IMR-90 (cell line): ENCODE measurements around the gene MTHFD2L. TPM values are rescaled to one million over a fixed set of nuclear protein-coding genes. Genes with fewer than 3 reads are reported as not detected.

Source experiments
- ATAC-seq: fragments of 200-7000 bp; cut with Tn5 transposase; 2 replicates; pipeline ENCODE4 v1.9.1; 2020; ENCODE audit warnings: low read depth, mild to moderate bottlenecking, moderate library complexity
- BruUV-seq: library from RNA; stranded (reverse); fragments of 400-500 nt; replicated peaks from 2 replicates; lab custom pipeline; 2021; lab: Mats Ljungman, UMichigan
- CTCF ChIA-PET: fragments of 300-600 bp; formaldehyde crosslinking; extraction: SDS; loops from one replicate; lab custom pipeline; 2021; ENCODE audit warnings: antibody characterized with exemption; lab: Yijun Ruan, JAX
- POLR2A ChIA-PET: fragments of 300-600 bp; sonication (Branson Sonifier 250); formaldehyde crosslinking; loops from one replicate; lab custom pipeline; 2022; ENCODE audit warnings: antibody characterized with exemption; ENCODE audit not compliant: unreplicated experiment; lab: Charles Lee
- DNase-seq: peaks from one replicate; pipeline ENCODE4 v3.0.0; 2013
- H2AFZ ChIP-seq: replicated peaks from 2 replicates; pipeline ENCODE3; 2013; ENCODE audit warnings: low read length, mild to moderate bottlenecking; ENCODE audit not compliant: poor library complexity
- H2AK5ac ChIP-seq: 2 replicates; pipeline ENCODE4 v1.6.1; 2013; ENCODE audit warnings: low read depth, low read length, inconsistent platforms
- H2AK9ac ChIP-seq: replicated peaks from 2 replicates; pipeline ENCODE3; 2013; ENCODE audit warnings: mild to moderate bottlenecking, low read depth, low read length, moderate library complexity; ENCODE audit not compliant: poor library complexity
- H2BK120ac ChIP-seq: 2 replicates; pipeline ENCODE4 v1.6.1; 2013; ENCODE audit warnings: low read depth, low read length, inconsistent platforms
- H2BK15ac ChIP-seq: 3 replicates; pipeline ENCODE4 v1.6.1; 2013; ENCODE audit warnings: low read depth, low read length, inconsistent platforms
- H2BK20ac ChIP-seq: 2 replicates; pipeline ENCODE4 v1.6.1; 2013; ENCODE audit warnings: low read depth, mild to moderate bottlenecking, inconsistent platforms, low read length, moderate library complexity
- H2BK5ac ChIP-seq: 2 replicates; pipeline ENCODE4 v1.6.1; 2013; ENCODE audit warnings: mild to moderate bottlenecking, low read depth, low read length, inconsistent platforms; ENCODE audit not compliant: poor library complexity, severe bottlenecking
- H3K14ac ChIP-seq: replicated peaks from 2 replicates; pipeline ENCODE4 v1.6.1; 2013; ENCODE audit warnings: low read depth, low read length, inconsistent platforms
- H3K18ac ChIP-seq: 2 replicates; pipeline ENCODE4 v1.6.1; 2013; ENCODE audit warnings: low read depth, low read length, control low read depth
- H3K23ac ChIP-seq: 2 replicates; pipeline ENCODE4 v1.6.1; 2013; ENCODE audit warnings: low read depth, low read length, inconsistent platforms
- H3K27ac ChIP-seq: 2 replicates; pipeline ENCODE4 v1.5.1; 2013; ENCODE audit warnings: mild to moderate bottlenecking, control low read depth, low read length; ENCODE audit not compliant: insufficient read depth
- H3K27me3 ChIP-seq: 2 replicates; pipeline ENCODE4 v1.6.1; 2013; ENCODE audit warnings: low read length; ENCODE audit not compliant: control insufficient read depth, insufficient read depth
- H3K36me3 ChIP-seq: 2 replicates; pipeline ENCODE4 v1.6.1; 2013; ENCODE audit warnings: low read length, mixed read lengths; ENCODE audit not compliant: control insufficient read depth, insufficient read depth
- H3K4ac ChIP-seq: 2 replicates; pipeline ENCODE4 v1.6.1; 2013; ENCODE audit warnings: low read depth, low read length, inconsistent platforms
- H3K4me1 ChIP-seq: 2 replicates; pipeline ENCODE4 v1.6.1; 2013; ENCODE audit warnings: low read length, mixed read lengths; ENCODE audit not compliant: control insufficient read depth, insufficient read depth
- H3K4me2 ChIP-seq: 2 replicates; pipeline ENCODE4 v1.6.1; 2013; ENCODE audit warnings: low read depth, mild to moderate bottlenecking, control low read depth, low read length, moderate library complexity
- H3K4me3 ChIP-seq: 2 replicates; pipeline ENCODE4 v1.5.1; 2013; ENCODE audit warnings: low read depth, mild to moderate bottlenecking, control low read depth, low read length, moderate library complexity; ENCODE audit not compliant: insufficient read depth
- H3K56ac ChIP-seq: 2 replicates; pipeline ENCODE4 v1.6.1; 2013; ENCODE audit warnings: low read length, inconsistent platforms; ENCODE audit not compliant: insufficient read depth; ENCODE audit errors: extremely low read depth
- H3K79me1 ChIP-seq, 2 experiments: 2 replicates each; pipeline ENCODE4 v1.6.1; 2013; ENCODE audit warnings: low read length in 2 of 2, inconsistent platforms in 1 of 2, low read depth in 1 of 2
- H3K9ac ChIP-seq: 2 replicates; pipeline ENCODE4 v1.6.1; 2013; ENCODE audit warnings: low read depth, low read length, control low read depth
- H3K9me1 ChIP-seq: 2 replicates; pipeline ENCODE4 v1.6.1; 2013; ENCODE audit warnings: low read length, inconsistent platforms; ENCODE audit not compliant: insufficient read depth
- H3K9me3 ChIP-seq: 2 replicates; pipeline ENCODE4 v1.6.1; 2013; ENCODE audit warnings: low read length; ENCODE audit not compliant: control insufficient read depth, insufficient read depth
- H4K20me1 ChIP-seq: 2 replicates; pipeline ENCODE4 v1.6.1; 2013; ENCODE audit warnings: low read length, inconsistent platforms; ENCODE audit not compliant: insufficient read depth
- H4K5ac ChIP-seq: 2 replicates; pipeline ENCODE4 v1.6.1; 2013; ENCODE audit warnings: mild to moderate bottlenecking, low read depth, low read length, control low read depth
- H4K8ac ChIP-seq, 2 experiments: 2 replicates each; pipeline ENCODE4 v1.6.1; 2013; ENCODE audit warnings: low read depth in 2 of 2, low read length in 2 of 2, control low read depth in 1 of 2, inconsistent platforms in 1 of 2
- H4K91ac ChIP-seq: 2 replicates; pipeline ENCODE4 v1.6.1; 2013; ENCODE audit warnings: low read depth, low read length, inconsistent platforms; ENCODE audit not compliant: insufficient read depth
- BHLHE40 ChIP-seq: fragments of 150-350 bp; IDR thresholded peaks from 2 replicates; pipeline ENCODE4 v1.6.1; 2016; ENCODE audit warnings: mild to moderate bottlenecking, low read depth, low read length
- CHD1 ChIP-seq: IDR thresholded peaks from 2 replicates; pipeline ENCODE4 v1.6.1; 2012; ENCODE audit warnings: low read depth, low read length, improper control_type of control experiment
- RFX5 ChIP-seq: IDR thresholded peaks from 2 replicates; pipeline ENCODE4 v1.8.0; 2012; ENCODE audit warnings: low read depth, mild to moderate bottlenecking, low read length, moderate library complexity
- SMC3 ChIP-seq: fragments of 150-350 bp; IDR thresholded peaks from 2 replicates; pipeline ENCODE4 v1.6.1; 2016; ENCODE audit warnings: low read depth, mild to moderate bottlenecking, antibody characterized with exemption, low read length, moderate library complexity
- dilution Hi-C: fragments of 300-500 bp; cut with HindIII; formaldehyde crosslinking; loops from one replicate; pipeline ENCODE4 v1.14.3; 2018; ENCODE audit warnings: low sequenced_read_pairs; ENCODE audit not compliant: unreplicated experiment
- in situ Hi-C: fragments of 300-500 bp; cut with MboI; formaldehyde crosslinking; loops from 3 replicates; pipeline ENCODE4 v1.14.3; 2019; ENCODE audit warnings: low sequenced_read_pairs, inconsistent platforms, mixed read lengths
- intact Hi-C: fragments of 100-400 bp; cut with micrococcal nuclease; formaldehyde crosslinking; loops from 2 replicates; pipeline ENCODE4 v1.10.0; 2022
- polyA plus RNA-seq, 3 experiments: library from polyadenylated mRNA; depleted of rRNA; stranded (reverse); fragments of >200 nt; gene quantifications; 2 replicates each; pipeline ENCODE4 v1.2.3, GENCODE V29; 2012; ENCODE audit warnings: low replicate concordance in 1 of 3
- total RNA-seq: library from RNA; depleted of rRNA; stranded (reverse); fragments of >200 nt; gene quantifications from 2 replicates; pipeline ENCODE4 v1.2.3, GENCODE V29; 2012
- TF ChIP-seq, protein P1 (sequence below): fragments of 150-350 bp; IDR thresholded peaks from 2 replicates; pipeline ENCODE4 v1.6.1; 2016; ENCODE audit warnings: low read depth, mild to moderate bottlenecking, low read length, moderate library complexity, borderline replicate concordance

MTHFD2L gene
- total and polyA plus RNA-seq, 2 of the 4 experiments (the other 2 are of a cell fraction) = 2.8 to 4.3 TPM

- no peak overlapping the region for H2AK9ac ChIP-seq
- H4K91ac ChIP-seq = no peak overlapping the region
- in situ Hi-C loops (no loop called here), dilution Hi-C loops (no loop called here), intact Hi-C loops (no loop called here)
- peaks cover 4% of the 10 kb centered on the region for H3K4me1 ChIP-seq
- ChIA-PET CTCF (no interaction called here), POLR2A (no interaction called here)
- no peak for DNase-seq
- no peaks in the 10 kb centered on the region for H3K79me1 ChIP-seq
- H3K56ac ChIP-seq = no peak overlapping the region
- no peaks in the 10 kb centered on the region for H3K27me3 ChIP-seq
- no peak overlapping the region for H3K4me2 ChIP-seq
- H3K18ac ChIP-seq = no peak overlapping the region
- no peak overlapping the region for H3K9ac ChIP-seq
- no peak for ATAC-seq
- no peak overlapping the region for H3K14ac ChIP-seq
- no peak overlapping the region for H2BK15ac ChIP-seq
- H4K5ac ChIP-seq = no peak overlapping the region
- no peaks in the 10 kb centered on the region for H3K9me3 ChIP-seq
- H3K4me3 ChIP-seq = no peak overlapping the region
- peaks cover 6% of the 10 kb centered on the region; the same call in 1 of the 2 replicates for H3K9me1 ChIP-seq
- H2BK120ac ChIP-seq = no peak overlapping the region
- H4K8ac ChIP-seq = no peak overlapping the region
- no peak overlapping the region for H3K4ac ChIP-seq
- H3K27ac ChIP-seq = no peak overlapping the region
- H4K20me1 ChIP-seq = no peaks in the 10 kb centered on the region
- BruUV-seq = no TSS peak
- H2BK20ac ChIP-seq = no peak overlapping the region
- no peak overlapping the region for H2BK5ac ChIP-seq
- H3K23ac ChIP-seq = no peak overlapping the region
- no peak overlapping the region for H2AK5ac ChIP-seq
- H2AFZ ChIP-seq = no peak overlapping the region
- H3K36me3 ChIP-seq = no peaks in the 10 kb centered on the region
- TF ChIP-seq SMC3 = no peak
- TF ChIP-seq RFX5 = no peak
- TF ChIP-seq, protein P1, sequence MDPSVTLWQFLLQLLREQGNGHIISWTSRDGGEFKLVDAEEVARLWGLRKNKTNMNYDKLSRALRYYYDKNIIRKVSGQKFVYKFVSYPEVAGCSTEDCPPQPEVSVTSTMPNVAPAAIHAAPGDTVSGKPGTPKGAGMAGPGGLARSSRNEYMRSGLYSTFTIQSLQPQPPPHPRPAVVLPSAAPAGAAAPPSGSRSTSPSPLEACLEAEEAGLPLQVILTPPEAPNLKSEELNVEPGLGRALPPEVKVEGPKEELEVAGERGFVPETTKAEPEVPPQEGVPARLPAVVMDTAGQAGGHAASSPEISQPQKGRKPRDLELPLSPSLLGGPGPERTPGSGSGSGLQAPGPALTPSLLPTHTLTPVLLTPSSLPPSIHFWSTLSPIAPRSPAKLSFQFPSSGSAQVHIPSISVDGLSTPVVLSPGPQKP = no peak
- TF ChIP-seq BHLHE40 = no peak
- TF ChIP-seq CHD1 = no peak
Observed at GRCh38 chr4:74287791-74288190, 129.9 kb downstream of the MTHFD2L start.
